PC-9 (cell line): ENCODE results near the gene MYL4. TPM values are rescaled to one million over a fixed set of nuclear protein-coding genes. Genes with fewer than 3 reads are reported as not detected.
"Not testable (repeated sequence)": the region's sequence is repeated elsewhere in the genome, so short reads cannot be mapped to it uniquely, and the experiment has no call there.

Source experiments
- BruUV-seq: library from RNA; stranded (reverse); fragments of 400-500 nt; replicated peaks from 2 replicates; lab custom pipeline; 2021; lab: Mats Ljungman, UMichigan
- CTCF ChIA-PET: fragments of 300-600 bp; sonication (Branson Sonifier 250); formaldehyde crosslinking; loops from one replicate; lab custom pipeline; 2022; ENCODE audit warnings: antibody characterized with exemption; lab: Charles Lee
- POLR2A ChIA-PET: fragments of 300-600 bp; sonication (Branson Sonifier 250); formaldehyde crosslinking; loops from one replicate; lab custom pipeline; 2022; ENCODE audit warnings: antibody characterized with exemption; ENCODE audit not compliant: unreplicated experiment; lab: Charles Lee
- DNase-seq, 2 experiments: peaks; one replicate each; pipeline versions ENCODE4 v3.0.0 to v3.0.0-alpha.2; 2015 to 2022; ENCODE audit warnings: mixed read lengths in 1 of 2
- H2AFZ ChIP-seq: fragments of 200-600 bp; sonication (generic); 2 replicates; pipeline ENCODE4 v1.8.1; 2017; ENCODE audit warnings: antibody characterized with exemption
- H3F3A ChIP-seq: fragments of 200-600 bp; sonication (generic); 2 replicates; pipeline ENCODE4 v1.8.1; 2017; ENCODE audit warnings: antibody characterized with exemption, mild to moderate bottlenecking, low read depth; ENCODE audit not compliant: insufficient read depth
- H3K27ac ChIP-seq: fragments of 200-600 bp; sonication (generic); 2 replicates; pipeline ENCODE4 v1.6.1; 2016; ENCODE audit warnings: mixed run types
- H3K27me3 ChIP-seq: fragments of 200-600 bp; sonication (generic); 2 replicates; pipeline ENCODE4 v1.6.1; 2016; ENCODE audit warnings: low read depth, mixed run types; ENCODE audit not compliant: insufficient read depth
- H3K36me3 ChIP-seq: fragments of 200-600 bp; sonication (generic); 2 replicates; pipeline ENCODE4 v1.6.1; 2016; ENCODE audit warnings: low read depth, mixed run types
- H3K4me1 ChIP-seq: fragments of 200-600 bp; sonication (generic); replicated peaks from 2 replicates; pipeline ENCODE4 v1.6.1; 2016; ENCODE audit warnings: mixed run types; ENCODE audit not compliant: insufficient read depth
- H3K4me2 ChIP-seq: fragments of 200-600 bp; sonication (generic); 2 replicates; pipeline ENCODE4 v1.6.1; 2017; ENCODE audit warnings: mixed run types
- H3K4me3 ChIP-seq: fragments of 200-600 bp; sonication (generic); 2 replicates; pipeline ENCODE4 v1.6.1; 2016; ENCODE audit warnings: mixed run types
- H3K79me2 ChIP-seq: fragments of 200-600 bp; sonication (generic); 2 replicates; pipeline ENCODE4 v1.6.1; 2017; ENCODE audit warnings: low read depth, mixed run types
- H3K9me2 ChIP-seq: fragments of 200-600 bp; sonication (generic); 2 replicates; pipeline ENCODE4 v1.8.1; 2017; ENCODE audit warnings: mild to moderate bottlenecking; ENCODE audit not compliant: insufficient read depth
- H3K9me3 ChIP-seq: fragments of 200-600 bp; sonication (generic); 2 replicates; pipeline ENCODE4 v1.8.1; 2016; ENCODE audit warnings: low read depth; ENCODE audit not compliant: insufficient read depth
- H4K20me1 ChIP-seq: fragments of 200-600 bp; sonication (generic); 2 replicates; pipeline ENCODE4 v1.8.1; 2017; ENCODE audit not compliant: insufficient read depth
- EZH2 ChIP-seq: fragments of 200-600 bp; sonication (generic); IDR thresholded peaks from 2 replicates; pipeline ENCODE4 v1.8.0; 2017; ENCODE audit warnings: antibody characterized with exemption, low read depth
- intact Hi-C: fragments of 100-400 bp; cut with micrococcal nuclease; formaldehyde crosslinking; loops from one replicate; pipeline ENCODE4 v1.10.0; 2022; ENCODE audit not compliant: unreplicated experiment
- total RNA-seq: library from RNA; stranded (reverse); gene quantifications from 2 replicates; pipeline ENCODE4 v1.2.3, GENCODE V29; 2021
- TF ChIP-seq, protein P1 (sequence below): fragments of 200-600 bp; sonication (generic); conservative IDR thresholded peaks from 2 replicates; pipeline ENCODE4 v1.6.1; 2017; ENCODE audit warnings: mixed run types, antibody characterized with exemption, mild to moderate bottlenecking, moderate library complexity

MYL4 gene
- total RNA-seq, 1 experiment from 2014 or later, result not detected

DNA sequence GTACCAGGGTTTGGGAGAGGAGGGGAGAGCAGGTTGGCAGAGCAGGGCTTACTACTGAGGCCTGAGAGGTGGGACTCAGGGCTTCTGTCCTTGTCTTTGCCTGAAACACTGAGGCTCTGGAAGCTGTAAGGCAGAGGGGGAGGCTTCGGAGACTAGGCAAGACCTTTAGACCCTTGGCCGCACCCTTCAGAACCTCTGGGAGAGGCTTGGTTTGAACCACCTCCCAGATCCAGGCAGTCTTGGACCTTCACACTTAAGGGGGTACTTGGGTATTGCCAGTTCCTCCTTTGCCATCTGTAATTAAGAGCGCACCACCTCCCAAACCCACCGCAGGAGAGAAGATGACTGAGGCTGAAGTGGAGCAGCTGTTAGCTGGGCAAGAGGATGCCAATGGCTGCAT lies 12.9 kb downstream of the MYL4 start:
- TF ChIP-seq, protein P1, sequence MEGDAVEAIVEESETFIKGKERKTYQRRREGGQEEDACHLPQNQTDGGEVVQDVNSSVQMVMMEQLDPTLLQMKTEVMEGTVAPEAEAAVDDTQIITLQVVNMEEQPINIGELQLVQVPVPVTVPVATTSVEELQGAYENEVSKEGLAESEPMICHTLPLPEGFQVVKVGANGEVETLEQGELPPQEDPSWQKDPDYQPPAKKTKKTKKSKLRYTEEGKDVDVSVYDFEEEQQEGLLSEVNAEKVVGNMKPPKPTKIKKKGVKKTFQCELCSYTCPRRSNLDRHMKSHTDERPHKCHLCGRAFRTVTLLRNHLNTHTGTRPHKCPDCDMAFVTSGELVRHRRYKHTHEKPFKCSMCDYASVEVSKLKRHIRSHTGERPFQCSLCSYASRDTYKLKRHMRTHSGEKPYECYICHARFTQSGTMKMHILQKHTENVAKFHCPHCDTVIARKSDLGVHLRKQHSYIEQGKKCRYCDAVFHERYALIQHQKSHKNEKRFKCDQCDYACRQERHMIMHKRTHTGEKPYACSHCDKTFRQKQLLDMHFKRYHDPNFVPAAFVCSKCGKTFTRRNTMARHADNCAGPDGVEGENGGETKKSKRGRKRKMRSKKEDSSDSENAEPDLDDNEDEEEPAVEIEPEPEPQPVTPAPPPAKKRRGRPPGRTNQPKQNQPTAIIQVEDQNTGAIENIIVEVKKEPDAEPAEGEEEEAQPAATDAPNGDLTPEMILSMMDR, result no peak
- TF ChIP-seq EZH2, result no peak
- ChIA-PET POLR2A (no interaction called here), CTCF (no interaction called here)
- H2AFZ ChIP-seq, result no peak overlapping the region
- BruUV-seq, result no TSS peak
- H3K4me1 ChIP-seq, result peaks cover 37% of the 10 kb centered on the region
- H3K27ac ChIP-seq, result no peak overlapping the region
- no peaks in the 10 kb centered on the region for H4K20me1 ChIP-seq
- DNase-seq, result no peak
- H3K9me3 ChIP-seq, result no peaks in the 10 kb centered on the region
- no peak overlapping the region for H3K4me3 ChIP-seq
- no peaks in the 10 kb centered on the region for H3K9me2 ChIP-seq
- no peak overlapping the region for H3K4me2 ChIP-seq
- peaks cover 18% of the 10 kb centered on the region; the same call in 1 of the 2 replicates for H3F3A ChIP-seq
- H3K27me3 ChIP-seq, result no peaks in the 10 kb centered on the region
- no peaks in the 10 kb centered on the region for H3K36me3 ChIP-seq
- H3K79me2 ChIP-seq, result no peaks in the 10 kb centered on the region
- intact Hi-C loops, result no loop called here

DNA sequence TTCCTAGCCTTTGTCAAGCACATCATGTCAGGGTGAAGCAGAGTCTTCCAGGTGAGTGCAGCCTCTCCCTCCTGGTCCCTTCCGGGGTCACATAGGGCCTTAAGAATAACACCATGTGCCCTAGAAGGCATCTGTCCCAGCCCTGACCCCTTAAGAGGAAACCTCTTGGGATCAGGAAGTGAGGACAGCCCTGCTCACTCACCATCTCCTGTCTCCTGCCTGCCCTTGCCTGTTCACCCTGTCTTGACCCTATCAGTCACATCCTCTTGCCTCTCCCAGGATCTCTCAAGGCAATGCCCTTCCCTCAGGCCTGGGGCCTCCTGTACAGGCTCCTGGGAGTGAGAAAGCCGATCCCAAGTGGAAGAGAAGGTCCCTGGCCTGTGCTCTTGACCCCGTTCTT lies 13.9 kb downstream of the MYL4 start:
- intact Hi-C loops, result no loop called here
- no peaks in the 10 kb centered on the region for H3K27me3 ChIP-seq
- H3K4me2 ChIP-seq, result peak overlapping the region; percentile 17; the same call in 1 of the 2 replicates
- ChIA-PET POLR2A (no interaction called here), CTCF (no interaction called here)
- no TSS peak for BruUV-seq
- no peaks in the 10 kb centered on the region for H3K9me2 ChIP-seq
- peak overlapping the region; percentile 65 for H3K27ac ChIP-seq
- TF ChIP-seq, protein P1, result no peak
- no peak for TF ChIP-seq EZH2
- H3K4me1 ChIP-seq, result peaks cover 37% of the 10 kb centered on the region
- peak in 1 of 2 experiments; percentile 42 for DNase-seq
- no peaks in the 10 kb centered on the region for H3K79me2 ChIP-seq
- no peak overlapping the region for H2AFZ ChIP-seq
- H3K4me3 ChIP-seq, result no peak overlapping the region
- peaks cover 18% of the 10 kb centered on the region; the same call in 1 of the 2 replicates for H3F3A ChIP-seq
- H3K36me3 ChIP-seq, result no peaks in the 10 kb centered on the region
- no peaks in the 10 kb centered on the region for H3K9me3 ChIP-seq
- H4K20me1 ChIP-seq, result no peaks in the 10 kb centered on the region

DNA sequence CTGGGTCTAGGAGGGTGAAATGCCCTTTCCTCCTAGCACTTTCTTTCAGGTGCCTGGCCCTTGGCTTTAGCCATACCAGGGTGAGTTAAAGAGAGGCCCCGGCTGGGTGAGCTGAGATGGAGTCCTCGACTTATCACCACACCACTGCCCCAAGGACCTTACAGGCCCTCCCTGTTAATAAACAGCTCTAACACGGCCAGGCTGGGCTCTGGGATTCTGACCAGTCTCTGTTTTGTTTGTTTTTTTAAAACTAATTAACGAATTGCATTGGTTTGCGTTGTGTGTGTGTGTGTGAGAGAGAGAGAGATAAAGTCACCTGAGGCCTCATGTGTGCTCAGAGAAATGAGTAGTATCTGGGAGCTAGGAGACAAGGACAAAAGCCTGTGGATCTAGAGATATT lies 14.3 kb downstream of the MYL4 start:
- H3K9me2 ChIP-seq, result no peaks in the 10 kb centered on the region
- BruUV-seq, result no TSS peak
- POLR2A ChIA-PET, result no interaction called here
- peaks cover 18% of the 10 kb centered on the region; the same call in 1 of the 2 replicates for H3F3A ChIP-seq
- H3K4me2 ChIP-seq, result peak overlapping the region; percentile 17; the same call in 1 of the 2 replicates
- no peak for TF ChIP-seq EZH2
- TF ChIP-seq, protein P1, result no peak
- peaks cover 37% of the 10 kb centered on the region for H3K4me1 ChIP-seq
- H4K20me1 ChIP-seq, result no peaks in the 10 kb centered on the region
- H3K27ac ChIP-seq, result peak overlapping the region; percentile 65
- no peaks in the 10 kb centered on the region for H3K9me3 ChIP-seq
- no peaks in the 10 kb centered on the region for H3K27me3 ChIP-seq
- H3K4me3 ChIP-seq, result no peak overlapping the region
- H2AFZ ChIP-seq, result no peak overlapping the region
- intact Hi-C loops, result no loop called here
- CTCF ChIA-PET, result no interaction called here
- no peak for DNase-seq
- no peaks in the 10 kb centered on the region for H3K79me2 ChIP-seq
- no peaks in the 10 kb centered on the region for H3K36me3 ChIP-seq

GRCh38 chr17:47224077-47224476 lies 14.9 kb downstream of the MYL4 start:
- H3K36me3 ChIP-seq, H3K9me3 ChIP-seq, H4K20me1 ChIP-seq, POLR2A ChIA-PET, H3K4me3 ChIP-seq, H3K27me3 ChIP-seq, H3K79me2 ChIP-seq, BruUV-seq, H3K4me2 ChIP-seq, CTCF ChIA-PET, H2AFZ ChIP-seq, H3K9me2 ChIP-seq, DNase-seq, intact Hi-C loops: not testable (repeated sequence)
- Histone ChIP-seq H3K4me1 (peaks cover 37% of the 10 kb centered on the region), H3F3A (peaks cover 18% of the 10 kb centered on the region; the same call in 1 of the 2 replicates), H3K27ac (peak overlapping the region; percentile 65; the same call in 1 of the 2 replicates)
